ENCODE data around the gene PIGV. TPM values are rescaled to one million over a fixed set of nuclear protein-coding genes. Genes with fewer than 3 reads are reported as not detected.
A peak's percentile ranks its signal among the peaks of the same experiment; 100 is the strongest.

Gene PIGV
- total RNA-seq, 2 donors from 2014 or later: 6.4 to 13.8 TPM

GRCh38 chr1:26744075-26744959 lies 43.4 kb upstream of the PIGV start:
- peak overlapping the region; percentile 76 to 80 for H3K27ac ChIP-seq
- no peak for TF ChIP-seq CTCF (IDR thresholded peaks at IDR 0.05)
- peaks cover 0 to 81% of the 10 kb centered on the region in 2 donors for H3K4me1 ChIP-seq
- no peaks in the 10 kb centered on the region for H3K9me3 ChIP-seq
- no peaks in the 10 kb centered on the region for H3K27me3 ChIP-seq
- H3K4me3 ChIP-seq: no peak overlapping the region
- DNase-seq (ENCODE audit: low spot score): peak; percentile 83
- peaks cover 32% of the 10 kb centered on the region for H3K36me3 ChIP-seq

- Histone ChIP-seq H3K4me3 (no peak overlapping the region), H3K4me1 (peaks cover 0 to 83% of the 10 kb centered on the region in 2 donors), H3K27ac (peak overlapping the region; percentile 76 to 80), H3K36me3 (peaks cover 24% of the 10 kb centered on the region), H3K27me3 (no peaks in the 10 kb centered on the region), H3K9me3 (no peaks in the 10 kb centered on the region)
- DNase-seq (ENCODE audit: low spot score): no peak
- no peak for TF ChIP-seq CTCF (IDR thresholded peaks at IDR 0.05)
Observed at GRCh38 chr1:26745191-26745590, 42.6 kb upstream of the PIGV start.

- Histone ChIP-seq H3K27ac (no peak overlapping the region), H3K4me1 (peaks cover 0 to 89% of the 10 kb centered on the region in 2 donors)
Observed at GRCh38 chr1:26747048-26747447, 40.7 kb upstream of the PIGV start.

GRCh38 chr1:26748351-26748750 lies 39.4 kb upstream of the PIGV start:
- no peak for TF ChIP-seq CTCF (IDR thresholded peaks at IDR 0.05)
- H3K27me3 ChIP-seq: no peaks in the 10 kb centered on the region
- H3K9me3 ChIP-seq: no peaks in the 10 kb centered on the region
- DNase-seq (ENCODE audit: low spot score): no peak
- peaks cover 0 to 96% of the 10 kb centered on the region in 2 donors for H3K4me1 ChIP-seq
- no peak overlapping the region for H3K27ac ChIP-seq
- H3K4me3 ChIP-seq: no peak overlapping the region
- peaks cover 11% of the 10 kb centered on the region for H3K36me3 ChIP-seq

More at GRCh38 chr1:26747048-26747447, 40.7 kb upstream of the PIGV start:
- no peak for DNase-seq (ENCODE audit: low spot score)
- H3K36me3 ChIP-seq: peaks cover 18% of the 10 kb centered on the region
- H3K4me3 ChIP-seq: no peak overlapping the region
- H3K9me3 ChIP-seq: no peaks in the 10 kb centered on the region
- TF ChIP-seq CTCF (IDR thresholded peaks at IDR 0.05): no peak
- no peaks in the 10 kb centered on the region for H3K27me3 ChIP-seq

- H3K36me3 ChIP-seq: peaks cover 11% of the 10 kb centered on the region
- TF ChIP-seq CTCF (IDR thresholded peaks at IDR 0.05): no peak
- no peak overlapping the region for H3K27ac ChIP-seq
- H3K4me1 ChIP-seq: peaks cover 0 to 96% of the 10 kb centered on the region in 2 donors
- no peak overlapping the region for H3K4me3 ChIP-seq
- no peaks in the 10 kb centered on the region for H3K27me3 ChIP-seq
- DNase-seq (ENCODE audit: low spot score): no peak
- no peaks in the 10 kb centered on the region for H3K9me3 ChIP-seq
Observed at GRCh38 chr1:26749458-26749857, 38.3 kb upstream of the PIGV start.
